SU-DHL-6 (cell line): ENCODE data around the gene AKT3.

Source experiments
- H2AFZ ChIP-seq: fragments of 200-600 bp; sonication (generic); 2 replicates; pipeline ENCODE4 v1.6.1; 2014; ENCODE audit warnings: low read depth, mild to moderate bottlenecking, moderate library complexity, mixed read lengths, antibody characterized with exemption, low read length; ENCODE audit not compliant: severe bottlenecking
- H3F3A ChIP-seq: fragments of 200-600 bp; shearing (Covaris generic); 2 replicates; pipeline ENCODE4 v1.6.0; 2016; ENCODE audit warnings: antibody characterized with exemption, mild to moderate bottlenecking; ENCODE audit not compliant: insufficient read depth
- H3K27ac ChIP-seq: fragments of 200-600 bp; sonication (generic); 2 replicates; pipeline ENCODE4 v1.5.1; 2016; ENCODE audit warnings: low read depth, mild to moderate bottlenecking, low read length, moderate library complexity, mixed read lengths
- H3K27me3 ChIP-seq: fragments of 200-600 bp; sonication (generic), shearing (Covaris generic); 2 replicates; pipeline ENCODE4 v1.6.0; 2014; ENCODE audit warnings: mild to moderate bottlenecking, low read length
- H3K36me3 ChIP-seq: fragments of 200-600 bp; sonication (generic); 2 replicates; pipeline ENCODE4 v1.6.1; 2014; ENCODE audit warnings: mild to moderate bottlenecking, low read length, mixed read lengths
- H3K4me2 ChIP-seq: fragments of 300-600, 200-600 bp; shearing (Covaris generic), sonication (generic); 2 replicates; pipeline ENCODE4 v1.6.0; 2014; ENCODE audit warnings: low read length, low read depth, mild to moderate bottlenecking; ENCODE audit not compliant: poor library complexity, severe bottlenecking
- H3K4me3 ChIP-seq: fragments of 200-600 bp; sonication (generic); 2 replicates; pipeline ENCODE4 v1.5.1; 2014; ENCODE audit warnings: antibody characterized with exemption, low read length, mild to moderate bottlenecking, mixed read lengths; ENCODE audit not compliant: insufficient read depth, poor library complexity, severe bottlenecking
- H3K79me2 ChIP-seq: fragments of 200-600 bp; sonication (generic); 2 replicates; pipeline ENCODE4 v1.6.1; 2014; ENCODE audit warnings: mild to moderate bottlenecking, low read length, moderate library complexity; ENCODE audit not compliant: insufficient read depth
- H3K9ac ChIP-seq: fragments of 200-600 bp; sonication (generic); 2 replicates; pipeline ENCODE4 v1.7.0; 2014; ENCODE audit warnings: mild to moderate bottlenecking, low read length
- H3K9me2 ChIP-seq: fragments of 200-600 bp; sonication (generic); replicated peaks from 2 replicates; pipeline ENCODE4 v1.6.1; 2014; ENCODE audit warnings: low read length; ENCODE audit not compliant: insufficient read depth
- H3K9me3 ChIP-seq: fragments of 200-600 bp; sonication (generic); 2 replicates; pipeline ENCODE4 v1.6.1; 2014; ENCODE audit warnings: low read length, mixed read lengths; ENCODE audit not compliant: insufficient read depth
- H4K20me1 ChIP-seq: fragments of 200-600 bp; sonication (generic); 2 replicates; pipeline ENCODE4 v1.6.1; 2014; ENCODE audit warnings: low read depth, mild to moderate bottlenecking, antibody characterized with exemption, low read length, moderate library complexity, mixed read lengths
- CTCF ChIP-seq: fragments of 200-600 bp; sonication (generic); IDR thresholded peaks from one replicate; pipeline ENCODE4 v1.5.1; 2017; ENCODE audit warnings: antibody characterized with exemption, mild to moderate bottlenecking, low read length, moderate library complexity; ENCODE audit not compliant: insufficient read depth, poor library complexity, severe bottlenecking
- EZH2phosphoT487 ChIP-seq: fragments of 200-600 bp; sonication (generic), shearing (Covaris generic); conservative IDR thresholded peaks from 2 replicates; pipeline ENCODE4 v1.6.1; 2018; ENCODE audit warnings: mild to moderate bottlenecking, antibody characterized with exemption, low read length, moderate library complexity, mixed read lengths

Gene AKT3

GRCh38 chr1:243487036-243487648 lies 362.9 kb downstream of the AKT3 start:
- no peak overlapping the region for H3K4me3 ChIP-seq
- no peak overlapping the region for H3K27ac ChIP-seq
- no peaks in the 10 kb centered on the region for H3K9me3 ChIP-seq
- no peaks in the 10 kb centered on the region for H3K9me2 ChIP-seq
- H3K4me2 ChIP-seq, result no peak overlapping the region
- H3K36me3 ChIP-seq, result no peaks in the 10 kb centered on the region
- no peaks in the 10 kb centered on the region for H3K27me3 ChIP-seq
- no peaks in the 10 kb centered on the region for H4K20me1 ChIP-seq
- H3K79me2 ChIP-seq, result no peaks in the 10 kb centered on the region
- H3F3A ChIP-seq, result no peaks in the 10 kb centered on the region
- no peak overlapping the region for H2AFZ ChIP-seq
- TF ChIP-seq CTCF, result no peak
- TF ChIP-seq EZH2phosphoT487, result no peak
- no peak overlapping the region for H3K9ac ChIP-seq

DNA sequence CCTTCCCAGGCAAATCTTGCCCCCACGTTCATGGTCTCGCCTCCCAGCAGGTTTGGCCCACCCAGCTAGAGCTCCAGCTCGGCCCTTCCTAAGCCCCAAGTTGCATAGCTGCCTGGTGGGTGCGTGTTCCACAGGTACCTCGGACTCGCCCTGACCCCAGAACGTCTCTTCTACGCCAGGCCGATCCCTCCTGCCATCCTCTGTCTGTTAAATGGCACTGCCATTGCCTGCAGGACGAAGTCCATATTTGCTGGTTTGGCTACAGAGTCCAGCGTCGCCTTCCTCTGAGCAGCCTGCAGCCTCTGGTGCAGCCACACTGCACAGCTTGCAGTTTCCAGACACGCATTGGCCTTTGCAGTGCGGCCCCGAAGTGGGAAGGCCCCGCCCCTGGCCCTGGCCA lies 366.1 kb downstream of the AKT3 start:
- Histone ChIP-seq H3K79me2 (no peaks in the 10 kb centered on the region), H3K36me3 (no peaks in the 10 kb centered on the region), H3F3A (no peaks in the 10 kb centered on the region), H3K27ac (no peak overlapping the region), H3K9me2 (no peaks in the 10 kb centered on the region), H3K27me3 (no peaks in the 10 kb centered on the region), H3K4me2 (no peak overlapping the region), H2AFZ (no peak overlapping the region), H3K9me3 (no peaks in the 10 kb centered on the region), H3K9ac (no peak overlapping the region), H4K20me1 (no peaks in the 10 kb centered on the region), H3K4me3 (no peak overlapping the region)
- TF ChIP-seq EZH2phosphoT487, result no peak
- no peak for TF ChIP-seq CTCF

- H3K9me2 ChIP-seq, result no peaks in the 10 kb centered on the region
- no peak overlapping the region for H3K27ac ChIP-seq
- no peaks in the 10 kb centered on the region for H3K79me2 ChIP-seq
- no peaks in the 10 kb centered on the region for H3K9me3 ChIP-seq
- no peak overlapping the region for H3K4me3 ChIP-seq
- TF ChIP-seq CTCF, result no peak
- TF ChIP-seq EZH2phosphoT487, result no peak
- H3K27me3 ChIP-seq, result no peaks in the 10 kb centered on the region
- no peak overlapping the region for H3K9ac ChIP-seq
- no peak overlapping the region for H2AFZ ChIP-seq
- H3K4me2 ChIP-seq, result no peak overlapping the region
- H3F3A ChIP-seq, result no peaks in the 10 kb centered on the region
- no peaks in the 10 kb centered on the region for H3K36me3 ChIP-seq
- no peaks in the 10 kb centered on the region for H4K20me1 ChIP-seq
Observed at GRCh38 chr1:243483071-243483771, 366.8 kb downstream of the AKT3 start.
